GM12801 (cell line): ENCODE data around the gene METTL24.

Experiments used
- TF ChIP-seq, protein P1 (sequence below): IDR thresholded peaks from one replicate; pipeline ENCODE4 v1.5.1; 2011; ENCODE audit warnings: control low read depth; ENCODE audit not compliant: insufficient read length; ENCODE audit errors: extremely low read depth

Gene METTL24

DNA sequence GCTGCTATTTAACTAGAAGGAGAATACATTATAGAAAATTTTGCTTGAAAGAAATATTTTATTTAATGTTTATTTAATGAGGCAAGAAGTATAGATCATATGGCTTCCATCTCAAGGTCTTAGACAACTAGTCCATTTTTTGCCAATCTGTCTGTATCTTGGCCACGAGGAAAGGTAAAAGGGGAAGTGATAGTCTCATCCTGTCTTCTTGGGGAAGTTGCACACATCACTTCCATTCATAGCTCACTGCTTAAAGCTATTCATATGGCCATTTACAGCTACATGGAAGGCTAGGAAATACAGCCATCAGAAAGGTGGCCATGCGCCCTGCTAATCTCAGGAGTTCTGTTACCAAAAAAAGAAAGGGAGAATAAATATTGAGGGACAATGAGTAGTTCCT lies 50.8 kb downstream of the METTL24 start:
- TF ChIP-seq, protein P1, sequence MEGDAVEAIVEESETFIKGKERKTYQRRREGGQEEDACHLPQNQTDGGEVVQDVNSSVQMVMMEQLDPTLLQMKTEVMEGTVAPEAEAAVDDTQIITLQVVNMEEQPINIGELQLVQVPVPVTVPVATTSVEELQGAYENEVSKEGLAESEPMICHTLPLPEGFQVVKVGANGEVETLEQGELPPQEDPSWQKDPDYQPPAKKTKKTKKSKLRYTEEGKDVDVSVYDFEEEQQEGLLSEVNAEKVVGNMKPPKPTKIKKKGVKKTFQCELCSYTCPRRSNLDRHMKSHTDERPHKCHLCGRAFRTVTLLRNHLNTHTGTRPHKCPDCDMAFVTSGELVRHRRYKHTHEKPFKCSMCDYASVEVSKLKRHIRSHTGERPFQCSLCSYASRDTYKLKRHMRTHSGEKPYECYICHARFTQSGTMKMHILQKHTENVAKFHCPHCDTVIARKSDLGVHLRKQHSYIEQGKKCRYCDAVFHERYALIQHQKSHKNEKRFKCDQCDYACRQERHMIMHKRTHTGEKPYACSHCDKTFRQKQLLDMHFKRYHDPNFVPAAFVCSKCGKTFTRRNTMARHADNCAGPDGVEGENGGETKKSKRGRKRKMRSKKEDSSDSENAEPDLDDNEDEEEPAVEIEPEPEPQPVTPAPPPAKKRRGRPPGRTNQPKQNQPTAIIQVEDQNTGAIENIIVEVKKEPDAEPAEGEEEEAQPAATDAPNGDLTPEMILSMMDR: no peak

- TF ChIP-seq, protein P1: no peak
These were observed 59.2 kb downstream of the METTL24 start for GRCh38 chr6:110298916-110299315.

- TF ChIP-seq, protein P1: no peak
These were observed 59.7 kb downstream of the METTL24 start for GRCh38 chr6:110298411-110298810.

GRCh38 chr6:110296241-110297025 lies 61.7 kb downstream of the METTL24 start:
- TF ChIP-seq, protein P1: no peak

DNA sequence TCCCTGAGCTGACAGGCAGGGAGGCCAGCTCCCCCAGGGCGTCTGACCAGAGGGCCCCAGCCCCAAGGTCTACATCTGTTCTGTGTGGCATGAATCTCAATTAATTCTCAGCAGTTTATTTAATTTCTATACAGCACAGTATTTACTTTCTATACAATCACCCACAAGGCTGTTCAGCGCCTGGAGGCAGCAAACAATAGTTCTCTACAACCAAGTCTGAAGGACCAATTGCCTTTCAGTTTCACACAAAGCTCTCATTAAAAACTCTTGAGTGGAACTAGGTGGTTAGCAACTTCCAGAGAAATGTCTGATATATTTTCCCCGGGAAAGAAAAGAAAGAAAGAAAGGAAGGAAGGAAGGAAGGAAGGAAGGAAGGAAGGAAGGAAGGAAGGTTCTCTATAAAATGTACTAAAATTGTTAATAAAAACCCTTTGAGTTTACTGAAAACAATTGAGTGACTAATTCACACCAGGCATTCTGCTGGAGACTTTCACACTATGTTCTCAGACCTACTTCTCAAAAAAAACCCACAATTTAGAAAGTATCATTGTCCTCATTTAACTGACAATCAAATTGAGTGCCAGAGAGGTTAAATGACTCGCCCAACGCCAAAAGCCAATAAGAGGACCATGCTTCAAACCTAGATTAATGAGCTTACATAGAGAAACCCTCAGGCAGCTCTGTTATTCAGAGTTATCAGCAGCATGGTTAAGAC lies 62.5 kb downstream of the METTL24 start:
- TF ChIP-seq, protein P1: no peak

DNA sequence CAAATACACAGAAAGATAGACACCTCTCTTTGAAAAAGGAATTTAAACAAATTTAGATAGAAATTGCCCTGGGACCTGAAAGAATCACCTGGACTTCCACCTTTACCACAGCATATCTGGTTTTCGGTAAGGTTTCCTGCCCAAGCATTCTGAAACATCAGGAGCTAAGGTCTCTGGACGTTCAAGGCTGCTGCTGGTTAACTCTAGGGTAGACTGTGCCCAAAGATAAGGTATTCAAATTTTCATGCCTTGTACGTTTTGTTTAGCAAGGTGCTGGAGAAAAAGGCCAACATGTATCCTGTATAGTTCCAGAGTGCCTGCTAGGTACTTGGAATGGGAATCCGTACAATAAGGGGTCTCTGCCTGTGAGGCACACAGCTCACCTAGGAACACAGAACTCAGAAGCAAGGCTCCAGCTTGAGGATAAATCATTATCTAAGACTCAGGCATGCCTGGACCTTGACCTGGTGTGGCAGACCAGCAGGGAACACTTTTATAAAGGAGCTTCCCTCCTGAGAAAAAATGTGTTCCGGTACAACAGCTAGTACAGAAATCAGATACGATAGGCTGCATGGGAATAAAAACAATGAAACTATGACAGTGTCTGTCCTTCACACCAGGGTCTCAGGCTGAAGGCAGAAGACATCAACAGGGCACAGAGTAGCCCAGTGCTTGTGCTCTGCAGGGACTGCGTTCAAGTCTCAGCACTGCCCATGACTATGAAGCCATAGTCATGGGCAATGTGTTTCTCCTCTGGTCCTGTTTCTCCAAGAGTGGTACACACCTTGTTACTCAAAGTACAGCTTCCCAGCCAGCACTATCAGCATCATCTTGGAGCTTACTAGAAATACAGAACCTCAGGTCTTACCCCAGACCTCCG lies 70.4 kb downstream of the METTL24 start:
- TF ChIP-seq, protein P1: no peak
